Fibroblast of lung (primary cell): Measurements from ENCODE around the gene WNT2B.

Experiments
- CTCF ChIP-seq, 2 donors: IDR thresholded peaks in 1 of 2; conservative IDR thresholded peaks in 1 of 2; 1 replicate in 1 of 2; 2 replicates in 1 of 2; pipeline ENCODE4 v1.5.1; 2011 to 2012; ENCODE audit warnings: low read length in 2 of 2, control low read depth in 1 of 2, inconsistent platforms in 1 of 2, low read depth in 1 of 2, mild to moderate bottlenecking in 1 of 2
- EZH2 ChIP-seq: IDR thresholded peaks from 2 replicates; pipeline ENCODE4 v1.5.1; 2012; ENCODE audit warnings: low read length, control low read depth, mild to moderate bottlenecking; ENCODE audit errors: missing control alignments

- TF ChIP-seq EZH2: no peak
- no peak for TF ChIP-seq CTCF (conservative IDR thresholded peaks at IDR 0.05 in 1 of 2, IDR thresholded peaks at IDR 0.05 in 1 of 2; ENCODE audit: low read depth in 1 of 2, low read length in 2 of 2)
These were observed 67.5 kb downstream of the WNT2B start for GRCh38 chr1:112576240-112576639.
